A549 (cell line): Measurements from ENCODE around the gene PPHLN1. TPM values are rescaled to one million over a fixed set of nuclear protein-coding genes. Genes with fewer than 3 reads are reported as not detected.

Source experiments
- ATAC-seq, 2 experiments: fragments of 200-7000 bp in 1 of 2; fragments of >200 bp in 1 of 2; cut with Nextera tagmentation in 1 of 2; cut with Tn5 transposase in 1 of 2; 3 replicates each; pipeline versions ENCODE4 v1.8.0 to v1.9.1; 2018 to 2020; ENCODE audit warnings: mild to moderate bottlenecking in 1 of 2, moderate library complexity in 1 of 2
- CTCF ChIA-PET: fragments of 300-600 bp; sonication (Branson Sonifier 250); formaldehyde crosslinking; extraction: SDS; loops from one replicate; lab custom pipeline; 2021; ENCODE audit warnings: antibody characterized with exemption, inconsistent platforms; lab: Yijun Ruan, JAX
- POLR2A ChIA-PET: fragments of 350-600 bp; formaldehyde crosslinking; extraction: SDS; loops from one replicate; lab custom pipeline; 2021; ENCODE audit warnings: antibody characterized with exemption, inconsistent platforms; lab: Yijun Ruan, JAX
- DNase-seq, 2 experiments: peaks; one replicate each; pipeline versions ENCODE4 v3.0.0 to v3.0.0-alpha.2; 2011 to 2016; ENCODE audit warnings: low read depth in 1 of 2, low spot score in 1 of 2
- FAIRE-seq: peaks from 2 replicates; lab custom pipeline; 2011; peaks lifted over from hg19 to GRCh38; lab: Jason Lieb, UNC
- H3K27ac ChIP-seq, 2 experiments: fragments of >200 bp; sonication (Bioruptor Twin); formaldehyde crosslinking; 3 replicates each; pipeline ENCODE4 v1.5.1; 2016 to 2017
- H3K4me1 ChIP-seq: fragments of >200 bp; sonication (Bioruptor Twin); formaldehyde crosslinking; 3 replicates; pipeline ENCODE4 v1.6.1; 2016
- H3K4me2 ChIP-seq: fragments of >200 bp; sonication (Bioruptor Twin); formaldehyde crosslinking; 3 replicates; pipeline ENCODE4 v1.6.1; 2016
- H3K4me3 ChIP-seq: fragments of >200 bp; sonication (Bioruptor Twin); formaldehyde crosslinking; 3 replicates; pipeline ENCODE4 v1.5.1; 2016
- H3K9me3 ChIP-seq: fragments of >200 bp; sonication (Bioruptor Twin); formaldehyde crosslinking; 3 replicates; pipeline ENCODE4 v1.6.1; 2016
- BCL3 ChIP-seq: fragments of >200 bp; sonication (Bioruptor Twin); formaldehyde crosslinking; IDR thresholded peaks from 3 replicates; pipeline ENCODE4 v1.6.1; 2016
- CEBPB ChIP-seq, 2 experiments: fragments of >200 bp in 1 of 2; sonication (Bioruptor Twin) in 1 of 2; formaldehyde crosslinking in 1 of 2; IDR thresholded peaks; 2 replicates each; pipeline ENCODE4 v1.6.1; 2012 to 2016
- CTCF ChIP-seq: fragments of >200 bp; sonication (Bioruptor Twin); formaldehyde crosslinking; IDR thresholded peaks from 3 replicates; pipeline ENCODE4 v1.5.1; 2016
- ESRRA ChIP-seq: fragments of 150-350 bp; IDR thresholded peaks from 2 replicates; pipeline ENCODE4 v1.6.1; 2014; ENCODE audit warnings: mild to moderate bottlenecking, low read length, borderline replicate concordance
- HEYL ChIP-seq: fragments of 250-450 bp; sonication (Bioruptor Pico); IDR thresholded peaks from 2 replicates; pipeline ENCODE4 v1.8.0; 2021; ENCODE audit warnings: mild to moderate bottlenecking, moderate library complexity
- HOXA7 ChIP-seq: fragments of 250-450 bp; sonication (Bioruptor Pico); IDR thresholded peaks from 2 replicates; pipeline ENCODE4 v1.5.0; 2020; ENCODE audit warnings: mild to moderate bottlenecking, moderate library complexity
- HOXB5 ChIP-seq: fragments of 250-450 bp; sonication (Bioruptor Pico); IDR thresholded peaks from 2 replicates; pipeline ENCODE4 v1.5.0; 2020; ENCODE audit warnings: mild to moderate bottlenecking, moderate library complexity
- KDM1A ChIP-seq: fragments of 200-600 bp; sonication (generic); IDR thresholded peaks from 2 replicates; pipeline ENCODE4 v1.6.1; 2016; ENCODE audit warnings: low read depth, mild to moderate bottlenecking
- MAX ChIP-seq: IDR thresholded peaks from 2 replicates; pipeline ENCODE4 v1.6.1; 2012
- MYC ChIP-seq: IDR thresholded peaks from 2 replicates; pipeline ENCODE4 v1.6.1; 2012; ENCODE audit warnings: mild to moderate bottlenecking, inconsistent platforms, low read length, improper control_type of control experiment, borderline replicate concordance
- NFE2L2 ChIP-seq: fragments of 150-350 bp; conservative IDR thresholded peaks from 2 replicates; pipeline ENCODE4 v1.6.1; 2014; ENCODE audit warnings: low read length
- PBX3 ChIP-seq: IDR thresholded peaks from 2 replicates; pipeline ENCODE4 v1.6.1; 2012
- POLR2AphosphoS2 ChIP-seq: conservative IDR thresholded peaks from 2 replicates; pipeline ENCODE4 v1.6.1; 2012; ENCODE audit warnings: low read length, improper control_type of control experiment, inconsistent platforms
- RAD21 ChIP-seq, 2 experiments: fragments of >200 bp in 1 of 2; sonication (Bioruptor Twin) in 1 of 2; formaldehyde crosslinking in 1 of 2; IDR thresholded peaks in 1 of 2; conservative IDR thresholded peaks in 1 of 2; 2 replicates in 1 of 2; 3 replicates in 1 of 2; pipeline ENCODE4 v1.6.1; 2012 to 2018; ENCODE audit warnings: inconsistent platforms in 1 of 2
- RCOR1 ChIP-seq: fragments of 150-350 bp; IDR thresholded peaks from 2 replicates; pipeline ENCODE4 v1.6.1; 2014; ENCODE audit warnings: antibody characterized with exemption, low read length, low read depth
- TFCP2L1 ChIP-seq: fragments of 250-450 bp; sonication (Bioruptor Pico); IDR thresholded peaks from 2 replicates; pipeline ENCODE4 v1.5.0; 2021; ENCODE audit warnings: mild to moderate bottlenecking
- ZSCAN20 ChIP-seq: fragments of 250-450 bp; sonication (Bioruptor Pico); IDR thresholded peaks from 2 replicates; pipeline ENCODE4 v1.8.0; 2022; ENCODE audit warnings: mild to moderate bottlenecking, moderate library complexity
- WGBS: methylation state at CpG from one replicate; pipeline ENCODE4 v1.1.6; 2017; ENCODE audit errors: missing lambda C conversion rate; 5-methylcytosine and 5-hydroxymethylcytosine counted together
- polyA plus RNA-seq, 4 experiments: library from polyadenylated mRNA; depleted of rRNA in 3 of 4; stranded (reverse); fragments of >200 nt; fragmentation: RNase III in 1 of 4; extraction: RNeasy Plus Mini Kit Qiagen cat#74134 plus additional on column Dnase treatment in 1 of 4; gene quantifications; 2 replicates in 3 of 4; 3 replicates in 1 of 4; pipeline ENCODE4 v1.2.3, GENCODE V29; 2011 to 2017

PPHLN1 gene
- polyA plus RNA-seq, 2 of the 4 experiments (the other 2 are of a cell fraction) = 55.5 to 135 TPM

GRCh38 chr12:42296503-42297109, 29.4 kb upstream of the PPHLN1 start:
- Histone ChIP-seq H3K4me2 (no peak overlapping the region), H3K9me3 (no peaks in the 10 kb centered on the region), H3K4me1 (0 out of 3 replicates have a peak, but pooled peaks cover 4% of the 10 kb centered on the region), H3K27ac (no peak overlapping the region), H3K4me3 (no peak overlapping the region)
- 63% methylated on average over 5 of the region's 5 CpGs for WGBS
- DNase-seq (peak in 1 of 2 experiments; percentile 60), FAIRE-seq (no peak), ATAC-seq (no peak; a peak in 1 of 6 replicates)
- POLR2A ChIA-PET = no interaction called here
- TF ChIP-seq BCL3 (no peak), CTCF (peak; percentile 42), MYC (no peak), ESRRA (no peak), RCOR1 (no peak), RAD21 (conservative IDR thresholded peaks at IDR 0.05 in 1 of 2, IDR thresholded peaks at IDR 0.05 in 1 of 2) (peak in 1 of 2 experiments; percentile 32; a peak in 1 of 5 replicates)
- CTCF ChIA-PET = interaction anchor here (0.8 to 1.4 kb wide), 3 partner anchors 10 to 66 kb away, joined by 3 to 6 read pairs (median 3); no protein-coding TSS in a partner anchor

GRCh38 chr12:42298887-42299286, 27.1 kb upstream of the PPHLN1 start:
- CTCF ChIA-PET = interaction anchor here (0.7 kb wide), 1 partner anchor 66 kb away, joined by 4 read pairs; no protein-coding TSS in a partner anchor
- POLR2A ChIA-PET = no interaction called here
- no peak for TF ChIP-seq POLR2AphosphoS2
- TF ChIP-seq HOXB5 (CRISPR knock-in tag) = no peak
- no peak for TF ChIP-seq CEBPB (IDR thresholded peaks at IDR 0.05)
- no peak for TF ChIP-seq HEYL
- TF ChIP-seq ZSCAN20 = no peak
- TF ChIP-seq NFE2L2 = no peak
- no peak for TF ChIP-seq KDM1A
- no peak for TF ChIP-seq RCOR1
- no peak for TF ChIP-seq TFCP2L1 (CRISPR knock-in tag)
- no peak for TF ChIP-seq HOXA7 (CRISPR knock-in tag)
- no peak for TF ChIP-seq PBX3
- TF ChIP-seq MAX = no peak
- no peak for ATAC-seq
- Histone ChIP-seq H3K27ac (no peak overlapping the region), H3K4me2 (no peak overlapping the region), H3K4me3 (no peak overlapping the region), H3K4me1 (0 out of 3 replicates have a peak, but pooled peaks cover 4% of the 10 kb centered on the region), H3K9me3 (no peaks in the 10 kb centered on the region)
- WGBS = 76% methylated on average over 4 of the region's 4 CpGs
- DNase-seq = no peak
- FAIRE-seq = no peak
